MM.1S (cell line): Measurements from ENCODE around the gene BACH2.

Experiments
- DNase-seq: peaks from one replicate; pipeline ENCODE4 v3.0.0-alpha.2; 2015
- H2AFZ ChIP-seq: fragments of 300-600 bp; sonication (generic); 2 replicates; pipeline ENCODE4 v1.6.0; 2016; ENCODE audit warnings: antibody characterized with exemption, low read length
- H3F3A ChIP-seq: fragments of 300-600 bp; sonication (generic); 2 replicates; pipeline ENCODE4 v1.6.1; 2016; ENCODE audit warnings: mild to moderate bottlenecking, antibody characterized with exemption, low read length, moderate library complexity, mixed read lengths; ENCODE audit not compliant: insufficient read depth
- H3K27ac ChIP-seq: fragments of 300-600 bp; sonication (generic); 2 replicates; pipeline ENCODE4 v1.5.1; 2016; ENCODE audit warnings: mild to moderate bottlenecking, low read length
- H3K27me3 ChIP-seq: fragments of 300-600 bp; sonication (generic); replicated peaks from 2 replicates; pipeline ENCODE4 v1.6.0; 2016; ENCODE audit warnings: low read length; ENCODE audit not compliant: insufficient read depth
- H3K36me3 ChIP-seq: fragments of 300-600 bp; sonication (generic); replicated peaks from 2 replicates; pipeline ENCODE4 v1.6.1; 2016; ENCODE audit warnings: mild to moderate bottlenecking, low read length, mixed read lengths; ENCODE audit not compliant: insufficient read depth
- H3K4me1 ChIP-seq: fragments of 300-600 bp; sonication (generic); 2 replicates; pipeline ENCODE4 v1.6.1; 2016; ENCODE audit warnings: low read length, mixed read lengths
- H3K4me2 ChIP-seq: fragments of 300-600 bp; sonication (generic); 2 replicates; pipeline ENCODE4 v1.6.0; 2016; ENCODE audit warnings: low read depth, low read length
- H3K4me3 ChIP-seq: fragments of 300-600 bp; sonication (generic); 2 replicates; pipeline ENCODE4 v1.5.1; 2016; ENCODE audit warnings: low read length, mixed read lengths
- H3K79me2 ChIP-seq: fragments of 300-600 bp; sonication (generic); 2 replicates; pipeline ENCODE4 v1.6.1; 2016; ENCODE audit warnings: mixed run types, low read length, mixed read lengths
- H3K9ac ChIP-seq: fragments of 300-600 bp; sonication (generic); 2 replicates; pipeline ENCODE4 v1.6.1; 2016; ENCODE audit warnings: low read length, mixed read lengths
- H3K9me2 ChIP-seq: fragments of 300-600 bp; sonication (generic); replicated peaks from 2 replicates; pipeline ENCODE4 v1.6.1; 2016; ENCODE audit warnings: mild to moderate bottlenecking, low read length, mixed read lengths; ENCODE audit not compliant: insufficient read depth
- H3K9me3 ChIP-seq: fragments of 300-600 bp; sonication (generic); replicated peaks from 2 replicates; pipeline ENCODE4 v1.6.1; 2016; ENCODE audit warnings: mild to moderate bottlenecking, low read length, mixed read lengths; ENCODE audit not compliant: insufficient read depth
- H4K20me1 ChIP-seq: fragments of 300-600 bp; sonication (generic); 2 replicates; pipeline ENCODE4 v1.6.1; 2016; ENCODE audit warnings: mild to moderate bottlenecking, low read length, moderate library complexity, mixed read lengths; ENCODE audit not compliant: insufficient read depth
- CTCF ChIP-seq: fragments of 300-600 bp; sonication (generic); IDR thresholded peaks from 2 replicates; pipeline ENCODE4 v1.5.1; 2016; ENCODE audit warnings: antibody characterized with exemption, low read length, mixed read lengths
- EZH2 ChIP-seq: fragments of 300-600 bp; sonication (generic); optimal IDR thresholded peaks from 2 replicates; pipeline ENCODE3; 2017; ENCODE audit warnings: low read depth, mild to moderate bottlenecking, antibody characterized with exemption, low read length, mixed read lengths
- EZH2phosphoT487 ChIP-seq: fragments of 300-600 bp; sonication (generic); IDR thresholded peaks from 2 replicates; pipeline ENCODE4 v1.6.1; 2018; ENCODE audit warnings: antibody characterized with exemption, low read length

Gene BACH2

GRCh38 chr6:90218959-90219208 lies 77.8 kb downstream of the BACH2 start:
- no peak for DNase-seq
- Histone ChIP-seq H3F3A (peaks cover 26% of the 10 kb centered on the region), H3K36me3 (no peaks in the 10 kb centered on the region), H4K20me1 (no peaks in the 10 kb centered on the region), H3K79me2 (peaks cover 12% of the 10 kb centered on the region; the same call in 1 of the 2 replicates), H3K27me3 (no peaks in the 10 kb centered on the region), H3K4me3 (0 out of 2 replicates have a peak overlapping the region, but pooled peaks have one; percentile 13), H3K9me3 (no peaks in the 10 kb centered on the region), H3K27ac (peak overlapping the region; percentile 84), H2AFZ (0 out of 2 replicates have a peak overlapping the region, but pooled peaks have one; percentile 12), H3K4me2 (peak overlapping the region; percentile 69), H3K9ac (peak overlapping the region; percentile 60), H3K9me2 (no peaks in the 10 kb centered on the region), H3K4me1 (peaks cover 48% of the 10 kb centered on the region)
- TF ChIP-seq CTCF = no peak
- no peak for TF ChIP-seq EZH2phosphoT487
- no peak for TF ChIP-seq EZH2

GRCh38 chr6:90217506-90218127 lies 79.0 kb downstream of the BACH2 start:
- Histone ChIP-seq H2AFZ (no peak overlapping the region), H3K9ac (no peak overlapping the region; the same call in 1 of the 2 replicates), H3K4me2 (peak overlapping the region; percentile 69), H3K9me2 (no peaks in the 10 kb centered on the region), H3K79me2 (peaks cover 14% of the 10 kb centered on the region; the same call in 1 of the 2 replicates), H3K36me3 (no peaks in the 10 kb centered on the region), H4K20me1 (no peaks in the 10 kb centered on the region), H3K9me3 (no peaks in the 10 kb centered on the region), H3K4me3 (no peak overlapping the region), H3K27ac (peak overlapping the region; percentile 84; the same call in 1 of the 2 replicates), H3F3A (peaks cover 26% of the 10 kb centered on the region), H3K4me1 (peaks cover 52% of the 10 kb centered on the region), H3K27me3 (no peaks in the 10 kb centered on the region)
- TF ChIP-seq CTCF = no peak
- TF ChIP-seq EZH2 = no peak
- no peak for TF ChIP-seq EZH2phosphoT487
- DNase-seq = no peak

GRCh38 chr6:90216072-90216977 lies 80.3 kb downstream of the BACH2 start:
- H3K4me1 ChIP-seq = peaks cover 52% of the 10 kb centered on the region
- H3K27me3 ChIP-seq = no peaks in the 10 kb centered on the region
- peaks cover 14% of the 10 kb centered on the region; the same call in 1 of the 2 replicates for H3K79me2 ChIP-seq
- H3K9me3 ChIP-seq = no peaks in the 10 kb centered on the region
- H3K4me3 ChIP-seq = no peak overlapping the region
- H3F3A ChIP-seq = peaks cover 26% of the 10 kb centered on the region
- no peak overlapping the region for H2AFZ ChIP-seq
- H3K9ac ChIP-seq = no peak overlapping the region
- no peak for DNase-seq
- H3K27ac ChIP-seq = no peak overlapping the region
- H3K9me2 ChIP-seq = no peaks in the 10 kb centered on the region
- no peak overlapping the region for H3K4me2 ChIP-seq
- no peaks in the 10 kb centered on the region for H3K36me3 ChIP-seq
- H4K20me1 ChIP-seq = no peaks in the 10 kb centered on the region
- TF ChIP-seq EZH2phosphoT487 (no peak), CTCF (no peak), EZH2 (no peak)
